SKM-1 (cell line): Measurements from ENCODE around the gene SLC9A3.
A peak's percentile ranks its signal among the peaks of the same experiment; 100 is the strongest.

Experiments
- DNase-seq: peaks from one replicate; lab custom pipeline; 2025; ENCODE audit not compliant: unreplicated experiment; lab: John Stamatoyannopoulos, UW

The SLC9A3 gene

GRCh38 chr5:433836-434235 lies 90.4 kb downstream of the SLC9A3 start:
- no peak for DNase-seq

GRCh38 chr5:432928-433791 lies 91.1 kb downstream of the SLC9A3 start:
- no peak for DNase-seq

GRCh38 chr5:432201-432927 lies 91.9 kb downstream of the SLC9A3 start:
- no peak for DNase-seq

- no peak for DNase-seq
Observed at GRCh38 chr5:431711-432050, 92.6 kb downstream of the SLC9A3 start.

- DNase-seq = no peak
Observed at GRCh38 chr5:431001-431710, 93.1 kb downstream of the SLC9A3 start.

- DNase-seq = no peak
Observed at GRCh38 chr5:430214-430925, 93.9 kb downstream of the SLC9A3 start.

- DNase-seq = no peak
Observed at GRCh38 chr5:429453-430188, 94.6 kb downstream of the SLC9A3 start.

GRCh38 chr5:428754-429452 lies 95.3 kb downstream of the SLC9A3 start:
- no peak for DNase-seq

- no peak for DNase-seq
Observed at GRCh38 chr5:428219-428618, 96.0 kb downstream of the SLC9A3 start.

- DNase-seq = no peak
Observed at GRCh38 chr5:427415-428087, 96.7 kb downstream of the SLC9A3 start.

- DNase-seq = no peak
Observed at GRCh38 chr5:426392-426976, 97.8 kb downstream of the SLC9A3 start.

GRCh38 chr5:425714-426113 lies 98.5 kb downstream of the SLC9A3 start:
- DNase-seq = no peak

- DNase-seq = peak; percentile 10
Observed at GRCh38 chr5:424301-425110, 99.7 kb downstream of the SLC9A3 start.

- DNase-seq = no peak
Observed at GRCh38 chr5:423626-424261, 100.5 kb downstream of the SLC9A3 start.

- no peak for DNase-seq
Observed at GRCh38 chr5:423233-423565, 101.0 kb downstream of the SLC9A3 start.

GRCh38 chr5:422323-423232 lies 101.7 kb downstream of the SLC9A3 start:
- no peak for DNase-seq

- DNase-seq = no peak
Observed at GRCh38 chr5:421901-422300, 102.3 kb downstream of the SLC9A3 start.
